SK-N-SH (cell line): ENCODE data around the gene UTP25. TPM values are rescaled to one million over a fixed set of nuclear protein-coding genes. Genes with fewer than 3 reads are reported as not detected.

ENCODE experiments used
- CTCF ChIA-PET: fragments of 300-600, 350-600 bp; formaldehyde crosslinking; extraction: SDS; loops from one replicate; lab custom pipeline; 2021; lab: Yijun Ruan, JAX
- POLR2A ChIA-PET: fragments of 350-600 bp; sonication (Branson Sonifier 250); formaldehyde crosslinking; extraction: SDS; loops from one replicate; lab custom pipeline; 2020; ENCODE audit warnings: antibody characterized with exemption, inconsistent platforms; lab: Yijun Ruan, JAX
- DNase-seq: peaks from one replicate; pipeline ENCODE4 v3.0.0; 2012
- H2AFZ ChIP-seq: fragments of 200-600 bp; sonication (generic); 2 replicates; pipeline ENCODE4 v1.8.1; 2016; ENCODE audit warnings: antibody characterized with exemption, mild to moderate bottlenecking, low read depth
- H3F3A ChIP-seq: fragments of 200-600 bp; sonication (generic); replicated peaks from 2 replicates; pipeline ENCODE3; 2016; ENCODE audit warnings: antibody characterized with exemption, mild to moderate bottlenecking; ENCODE audit not compliant: insufficient read depth
- H3K27ac ChIP-seq, 2 experiments: fragments of 200-500 bp in 1 of 2; fragments of 200-600 bp in 1 of 2; sonication (Bioruptor generic) in 1 of 2; sonication (generic), shearing (Covaris generic) in 1 of 2; 2 replicates each; pipeline versions ENCODE4 v1.5.1 to v1.6.1; 2014 to 2016; ENCODE audit warnings: low read depth in 2 of 2, inconsistent platforms in 1 of 2, low read length in 1 of 2, mild to moderate bottlenecking in 1 of 2, mixed read lengths in 1 of 2
- H3K27me3 ChIP-seq: fragments of 200-600 bp; sonication (generic), shearing (Covaris generic); 2 replicates; pipeline ENCODE4 v1.6.1; 2016; ENCODE audit warnings: mixed run types; ENCODE audit not compliant: insufficient read depth
- H3K36me3 ChIP-seq, 2 experiments: fragments of 200-500 bp in 1 of 2; fragments of 200-600 bp in 1 of 2; sonication (Bioruptor generic) in 1 of 2; sonication (generic) in 1 of 2; replicated peaks in 1 of 2; 2 replicates each; pipeline versions ENCODE3 to v1.5.1; 2014 to 2016; ENCODE audit warnings: low read length in 1 of 2, mild to moderate bottlenecking in 1 of 2; ENCODE audit not compliant: insufficient read depth in 2 of 2, control insufficient read depth in 1 of 2
- H3K4me1 ChIP-seq, 2 experiments: fragments of 200-500 bp in 1 of 2; fragments of 200-600 bp in 1 of 2; sonication (Bioruptor generic) in 1 of 2; sonication (generic), shearing (Covaris generic) in 1 of 2; 2 replicates each; pipeline versions ENCODE4 v1.5.1 to v1.6.1; 2014 to 2016; ENCODE audit warnings: low read depth in 1 of 2, low read length in 1 of 2, mixed run types in 1 of 2; ENCODE audit not compliant: insufficient read depth in 2 of 2, control insufficient read depth in 1 of 2
- H3K4me2 ChIP-seq: fragments of 200-600 bp; sonication (generic), shearing (Covaris generic); 2 replicates; pipeline ENCODE4 v1.6.1; 2017; ENCODE audit warnings: mixed run types
- H3K4me3 ChIP-seq, 2 experiments: fragments of 200-500 bp in 1 of 2; fragments of 200-600 bp in 1 of 2; sonication (Bioruptor generic) in 1 of 2; sonication (generic), shearing (Covaris generic) in 1 of 2; 2 replicates each; pipeline versions ENCODE4 v1.5.1 to v1.8.1; 2014 to 2016; ENCODE audit warnings: low read depth in 2 of 2, inconsistent platforms in 1 of 2, low read length in 1 of 2, mild to moderate bottlenecking in 1 of 2, mixed read lengths in 1 of 2, moderate library complexity in 1 of 2
- H3K79me2 ChIP-seq: fragments of 200-600 bp; sonication (generic); 2 replicates; pipeline ENCODE4 v1.8.1; 2017; ENCODE audit warnings: mild to moderate bottlenecking; ENCODE audit not compliant: insufficient read depth
- H3K9ac ChIP-seq: fragments of 200-600 bp; sonication (generic); 2 replicates; pipeline ENCODE4 v1.6.1; 2017; ENCODE audit warnings: mixed run types
- H3K9me2 ChIP-seq: fragments of 200-600 bp; sonication (generic); 2 replicates; pipeline ENCODE4 v1.6.1; 2017; ENCODE audit warnings: mixed run types
- H3K9me3 ChIP-seq: fragments of 200-600 bp; sonication (generic); 2 replicates; pipeline ENCODE4 v1.6.1; 2017; ENCODE audit warnings: mixed run types, mild to moderate bottlenecking, moderate library complexity
- H4K20me1 ChIP-seq: fragments of 200-600 bp; sonication (generic); 2 replicates; pipeline ENCODE4 v1.6.1; 2017; ENCODE audit warnings: mild to moderate bottlenecking, mixed run types; ENCODE audit not compliant: insufficient read depth
- ELF1 ChIP-seq: IDR thresholded peaks from 2 replicates; pipeline ENCODE4 v1.4.0; 2012
- EZH2phosphoT487 ChIP-seq: fragments of 200-600 bp; sonication (generic); IDR thresholded peaks from 2 replicates; pipeline ENCODE4 v1.6.1; 2017; ENCODE audit warnings: low read depth, mixed run types, mild to moderate bottlenecking, antibody characterized with exemption, moderate library complexity, borderline replicate concordance
- FOSL2 ChIP-seq: IDR thresholded peaks from 2 replicates; pipeline ENCODE4 v1.4.0; 2012; ENCODE audit warnings: low read depth, mild to moderate bottlenecking, moderate library complexity, borderline replicate concordance
- FOXJ3 ChIP-seq: sonication (generic); formaldehyde crosslinking; IDR thresholded peaks from 2 replicates; pipeline ENCODE4 v1.5.1; 2020; ENCODE audit warnings: mild to moderate bottlenecking, missing genetic modification reagents
- GATA2 ChIP-seq: sonication (generic); formaldehyde crosslinking; IDR thresholded peaks from 2 replicates; pipeline ENCODE4 v1.5.0; 2020; ENCODE audit warnings: mild to moderate bottlenecking, missing genetic modification reagents
- JUND ChIP-seq: IDR thresholded peaks from 2 replicates; pipeline ENCODE4 v1.4.0; 2012
- MEF2A ChIP-seq: IDR thresholded peaks from 2 replicates; pipeline ENCODE4 v1.4.0; 2012; ENCODE audit warnings: low read depth, borderline replicate concordance
- NRF1 ChIP-seq: IDR thresholded peaks from 2 replicates; pipeline ENCODE4 v1.6.1; 2012; ENCODE audit warnings: low read depth, mild to moderate bottlenecking, low read length
- POLR2AphosphoS5 ChIP-seq: IDR thresholded peaks from 2 replicates; pipeline ENCODE4 v1.6.1; 2012; ENCODE audit warnings: low read depth, low read length
- RXRA ChIP-seq: IDR thresholded peaks from 2 replicates; pipeline ENCODE4 v1.4.0; 2012; ENCODE audit warnings: low read depth, mild to moderate bottlenecking, borderline replicate concordance
- SIN3A ChIP-seq: IDR thresholded peaks from 2 replicates; pipeline ENCODE4 v1.6.1; 2012; ENCODE audit warnings: low read depth, mild to moderate bottlenecking, low read length, moderate library complexity, borderline replicate concordance
- SMC3 ChIP-seq: IDR thresholded peaks from 2 replicates; pipeline ENCODE4 v1.6.1; 2012; ENCODE audit warnings: low read depth, low read length, improper control_type of control experiment
- TCF12 ChIP-seq: IDR thresholded peaks from 2 replicates; pipeline ENCODE4 v1.4.0; 2012
- TEAD4 ChIP-seq: IDR thresholded peaks from 2 replicates; pipeline ENCODE4 v1.4.0; 2012; ENCODE audit warnings: mild to moderate bottlenecking, borderline replicate concordance; ENCODE audit not compliant: insufficient read depth
- WGBS: methylation state at CpG from one replicate; pipeline ENCODE4 v1.1.6; 2017; ENCODE audit warnings: low lambda C conversion rate; 5-methylcytosine and 5-hydroxymethylcytosine counted together
- polyA plus RNA-seq, 3 experiments: library from polyadenylated mRNA; depleted of rRNA; stranded (reverse); fragments of >200 nt; gene quantifications; 2 replicates each; pipeline ENCODE4 v1.2.3, GENCODE V29; 2012
- TF ChIP-seq, protein P1 (sequence below): fragments of 200-600 bp; sonication (generic); IDR thresholded peaks from 2 replicates; pipeline ENCODE4 v1.6.1; 2017; ENCODE audit warnings: antibody characterized with exemption, mild to moderate bottlenecking, moderate library complexity
- TF ChIP-seq, protein P2 (sequence below): IDR thresholded peaks from 2 replicates; pipeline ENCODE4 v1.4.0; 2012; ENCODE audit warnings: low read depth
- TF ChIP-seq, protein P3 (sequence below): IDR thresholded peaks from 2 replicates; pipeline ENCODE4 v1.4.0; 2012; ENCODE audit warnings: low read depth, borderline replicate concordance
- TF ChIP-seq, protein P4 (sequence below): fragments of 150-350 bp; IDR thresholded peaks from 2 replicates; pipeline ENCODE4 v1.6.1; 2017; ENCODE audit warnings: antibody characterized with exemption, low read length, low read depth, borderline replicate concordance

The UTP25 gene
- polyA plus RNA-seq, 1 of the 3 experiments (the other 2 are of a cell fraction), result 6.3 TPM

DNA sequence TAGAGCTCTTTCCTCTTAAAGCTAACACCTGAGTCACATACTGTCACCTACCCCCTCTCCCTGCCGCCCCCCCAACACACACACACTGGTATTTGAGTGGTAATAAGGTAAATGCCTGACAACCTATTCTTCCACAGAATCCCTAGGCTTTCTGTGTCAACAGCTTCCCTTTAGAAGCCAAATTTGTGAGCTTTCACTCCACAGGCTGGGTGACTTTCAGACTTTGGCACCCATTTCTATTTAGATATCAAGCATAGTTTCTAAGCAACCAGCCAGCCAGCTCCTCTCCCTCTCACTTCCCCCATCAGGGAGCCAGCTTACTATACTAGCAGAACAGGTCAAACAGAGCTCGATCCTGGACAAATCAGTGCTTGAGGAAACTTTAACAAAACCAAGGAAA is 40.2 kb upstream of the UTP25 start:
- H3K79me2 ChIP-seq, result peaks cover 18% of the 10 kb centered on the region
- 23% methylated on average over 2 of the region's 2 CpGs for WGBS
- peaks cover 2% of the 10 kb centered on the region for H3F3A ChIP-seq
- ChIA-PET CTCF (interaction anchor here (1.4 to 1.8 kb wide), 2 partner anchors 10 to 36 kb away, joined by 3 to 4 read pairs; no protein-coding TSS in a partner anchor), POLR2A (interaction anchor here (1.5 kb wide), 1 partner anchor 14 kb away, joined by 4 read pairs; no protein-coding TSS in a partner anchor)
- DNase-seq, result no peak
- no peak overlapping the region for H3K4me3 ChIP-seq
- H3K9me2 ChIP-seq, result no peaks in the 10 kb centered on the region
- no peaks in the 10 kb centered on the region for H3K9me3 ChIP-seq
- H3K27me3 ChIP-seq, result no peaks in the 10 kb centered on the region
- H3K27ac ChIP-seq, result peak overlapping the region in 1 of 2 experiments; percentile 74; a peak in 2 of 4 replicates
- H2AFZ ChIP-seq, result peak overlapping the region; percentile 48; the same call in 1 of the 2 replicates
- peaks cover 15 to 18% of the 10 kb centered on the region in 2 experiments; a peak in 3 of 4 replicates for H3K4me1 ChIP-seq
- peak overlapping the region; percentile 17; the same call in 1 of the 2 replicates for H3K4me2 ChIP-seq
- TF ChIP-seq JUND (no peak), FOSL2 (no peak), TCF12 (no peak), SMC3 (no peak), ELF1 (no peak), POLR2AphosphoS5 (no peak), EZH2phosphoT487 (no peak), RXRA (no peak), FOXJ3 (no peak)
- TF ChIP-seq, protein P1, sequence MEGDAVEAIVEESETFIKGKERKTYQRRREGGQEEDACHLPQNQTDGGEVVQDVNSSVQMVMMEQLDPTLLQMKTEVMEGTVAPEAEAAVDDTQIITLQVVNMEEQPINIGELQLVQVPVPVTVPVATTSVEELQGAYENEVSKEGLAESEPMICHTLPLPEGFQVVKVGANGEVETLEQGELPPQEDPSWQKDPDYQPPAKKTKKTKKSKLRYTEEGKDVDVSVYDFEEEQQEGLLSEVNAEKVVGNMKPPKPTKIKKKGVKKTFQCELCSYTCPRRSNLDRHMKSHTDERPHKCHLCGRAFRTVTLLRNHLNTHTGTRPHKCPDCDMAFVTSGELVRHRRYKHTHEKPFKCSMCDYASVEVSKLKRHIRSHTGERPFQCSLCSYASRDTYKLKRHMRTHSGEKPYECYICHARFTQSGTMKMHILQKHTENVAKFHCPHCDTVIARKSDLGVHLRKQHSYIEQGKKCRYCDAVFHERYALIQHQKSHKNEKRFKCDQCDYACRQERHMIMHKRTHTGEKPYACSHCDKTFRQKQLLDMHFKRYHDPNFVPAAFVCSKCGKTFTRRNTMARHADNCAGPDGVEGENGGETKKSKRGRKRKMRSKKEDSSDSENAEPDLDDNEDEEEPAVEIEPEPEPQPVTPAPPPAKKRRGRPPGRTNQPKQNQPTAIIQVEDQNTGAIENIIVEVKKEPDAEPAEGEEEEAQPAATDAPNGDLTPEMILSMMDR, result no peak
- TF ChIP-seq, protein P2, sequence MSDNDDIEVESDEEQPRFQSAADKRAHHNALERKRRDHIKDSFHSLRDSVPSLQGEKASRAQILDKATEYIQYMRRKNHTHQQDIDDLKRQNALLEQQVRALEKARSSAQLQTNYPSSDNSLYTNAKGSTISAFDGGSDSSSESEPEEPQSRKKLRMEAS, result no peak
- H3K9ac ChIP-seq, result peak overlapping the region; percentile 32
- H4K20me1 ChIP-seq, result no peaks in the 10 kb centered on the region
- H3K36me3 ChIP-seq, result peaks cover 4 to 5% of the 10 kb centered on the region in 2 experiments

DNA sequence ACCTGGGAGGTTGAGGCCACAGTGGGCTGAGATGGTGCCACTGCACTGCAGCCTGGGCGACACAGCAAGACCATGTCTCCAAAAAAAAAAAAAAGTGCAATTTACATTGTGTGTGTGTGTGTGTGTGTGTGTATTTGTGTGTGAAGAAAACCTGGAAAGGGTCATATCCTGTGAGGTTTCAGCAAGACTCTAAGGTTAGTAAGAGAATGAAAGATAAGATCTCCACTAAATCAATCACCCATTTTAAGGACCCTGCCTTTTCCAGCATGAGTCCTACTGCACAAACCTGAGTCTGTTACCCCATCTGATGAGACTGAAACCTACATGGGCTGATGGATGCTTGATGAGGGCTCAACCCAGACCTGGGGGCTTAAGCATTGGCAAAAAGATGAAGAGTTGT is 38.5 kb upstream of the UTP25 start:
- CTCF ChIA-PET, result no interaction called here
- H2AFZ ChIP-seq, result no peak overlapping the region
- peaks cover 7% of the 10 kb centered on the region for H3F3A ChIP-seq
- H3K4me3 ChIP-seq, result no peak overlapping the region
- 72% methylated on average over 1 of the region's 1 CpG for WGBS
- POLR2A ChIA-PET, result no interaction called here
- peaks cover 1% of the 10 kb centered on the region for H3K79me2 ChIP-seq
- no peak overlapping the region for H3K9ac ChIP-seq
- no peaks in the 10 kb centered on the region for H3K27me3 ChIP-seq
- H3K36me3 ChIP-seq, result no peaks in the 10 kb centered on the region
- no peaks in the 10 kb centered on the region for H4K20me1 ChIP-seq
- H3K27ac ChIP-seq, result peak overlapping the region in 1 of 2 experiments; percentile 76; a peak in 2 of 4 replicates
- no peak overlapping the region for H3K4me2 ChIP-seq
- DNase-seq, result no peak
- peaks cover 5 to 15% of the 10 kb centered on the region in 2 experiments; a peak in 3 of 4 replicates for H3K4me1 ChIP-seq
- no peaks in the 10 kb centered on the region for H3K9me3 ChIP-seq
- H3K9me2 ChIP-seq, result no peaks in the 10 kb centered on the region
- TF ChIP-seq, protein P3, sequence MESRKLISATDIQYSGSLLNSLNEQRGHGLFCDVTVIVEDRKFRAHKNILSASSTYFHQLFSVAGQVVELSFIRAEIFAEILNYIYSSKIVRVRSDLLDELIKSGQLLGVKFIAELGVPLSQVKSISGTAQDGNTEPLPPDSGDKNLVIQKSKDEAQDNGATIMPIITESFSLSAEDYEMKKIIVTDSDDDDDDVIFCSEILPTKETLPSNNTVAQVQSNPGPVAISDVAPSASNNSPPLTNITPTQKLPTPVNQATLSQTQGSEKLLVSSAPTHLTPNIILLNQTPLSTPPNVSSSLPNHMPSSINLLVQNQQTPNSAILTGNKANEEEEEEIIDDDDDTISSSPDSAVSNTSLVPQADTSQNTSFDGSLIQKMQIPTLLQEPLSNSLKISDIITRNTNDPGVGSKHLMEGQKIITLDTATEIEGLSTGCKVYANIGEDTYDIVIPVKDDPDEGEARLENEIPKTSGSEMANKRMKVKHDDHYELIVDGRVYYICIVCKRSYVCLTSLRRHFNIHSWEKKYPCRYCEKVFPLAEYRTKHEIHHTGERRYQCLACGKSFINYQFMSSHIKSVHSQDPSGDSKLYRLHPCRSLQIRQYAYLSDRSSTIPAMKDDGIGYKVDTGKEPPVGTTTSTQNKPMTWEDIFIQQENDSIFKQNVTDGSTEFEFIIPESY, result no peak
- TF ChIP-seq SMC3 (no peak), GATA2 (CRISPR knock-in tag) (no peak), TEAD4 (no peak), SIN3A (no peak), ELF1 (no peak), MEF2A (no peak), NRF1 (no peak), FOXJ3 (no peak), POLR2AphosphoS5 (no peak), JUND (no peak)
- TF ChIP-seq, protein P4, sequence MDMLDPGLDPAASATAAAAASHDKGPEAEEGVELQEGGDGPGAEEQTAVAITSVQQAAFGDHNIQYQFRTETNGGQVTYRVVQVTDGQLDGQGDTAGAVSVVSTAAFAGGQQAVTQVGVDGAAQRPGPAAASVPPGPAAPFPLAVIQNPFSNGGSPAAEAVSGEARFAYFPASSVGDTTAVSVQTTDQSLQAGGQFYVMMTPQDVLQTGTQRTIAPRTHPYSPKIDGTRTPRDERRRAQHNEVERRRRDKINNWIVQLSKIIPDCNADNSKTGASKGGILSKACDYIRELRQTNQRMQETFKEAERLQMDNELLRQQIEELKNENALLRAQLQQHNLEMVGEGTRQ, result no peak
- TF ChIP-seq, protein P1, result no peak
